GM12891 (cell line): ENCODE results near the gene AK4.

Experiments
- PAX5 ChIP-seq: IDR thresholded peaks from 2 replicates; pipeline ENCODE4 v1.6.1; 2011; ENCODE audit warnings: low read length, moderate library complexity, mild to moderate bottlenecking; ENCODE audit not compliant: insufficient read depth, severe bottlenecking
- POLR2A ChIP-seq: IDR thresholded peaks from 2 replicates; pipeline ENCODE4 v1.6.1; 2011; ENCODE audit warnings: low read depth, low read length, control low read depth

DNA sequence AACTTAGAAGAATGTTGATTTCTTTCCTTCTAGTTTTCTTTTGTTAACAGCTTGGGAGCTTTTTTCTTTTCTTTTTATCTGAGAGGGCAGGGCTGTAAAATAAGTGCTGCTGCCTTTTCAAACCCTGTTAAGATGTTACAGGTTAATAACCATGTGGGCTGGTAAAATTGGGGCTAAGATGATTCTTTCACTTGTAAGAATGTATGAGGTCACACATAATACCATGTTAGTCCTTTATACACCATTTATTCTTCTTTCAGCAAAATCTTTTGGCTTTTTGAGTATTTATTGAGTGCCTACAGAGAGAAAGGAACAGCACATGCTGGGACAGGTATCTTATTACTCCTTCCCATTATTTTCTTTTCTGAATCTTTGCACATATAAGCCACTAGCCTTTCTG is 6.1 kb upstream of the AK4 start:
- TF ChIP-seq PAX5 = no peak
- TF ChIP-seq POLR2A = no peak
